Gastrocnemius medialis (tissue), 4 donors: ENCODE measurements around the gene SLC37A1. TPM values are rescaled to one million over a fixed set of nuclear protein-coding genes. Genes with fewer than 3 reads are reported as not detected.

Experiments
- ATAC-seq, 2 donors: fragments of 150-250 bp; one replicate each; pipeline ENCODE4 v1.9.1; 2016
- DNase-seq, 2 donors: peaks; one replicate each; pipeline ENCODE4 v3.0.0-alpha.2; 2019
- H3K27ac ChIP-seq, 4 donors: fragments of 200-600 bp; sonication (generic); 1 replicate in 1 of 4; 2 replicates in 3 of 4; pipeline ENCODE4 v1.5.1; 2016 to 2018; ENCODE audit warnings: mild to moderate bottlenecking in 2 of 4, moderate library complexity in 1 of 4
- H3K27me3 ChIP-seq, 3 donors: fragments of 200-600 bp; sonication (generic) in 2 of 3; 1 replicate in 1 of 3; 2 replicates in 2 of 3; pipeline versions ENCODE4 v1.5.1 to v1.6.0; 2016 to 2019; ENCODE audit warnings: mild to moderate bottlenecking in 1 of 3, moderate library complexity in 1 of 3
- H3K36me3 ChIP-seq, 2 donors: fragments of 200-600 bp; sonication (generic) in 1 of 2; one replicate each; pipeline ENCODE4 v1.5.1; 2017 to 2018
- H3K4me1 ChIP-seq, 2 donors: fragments of 200-600 bp; sonication (generic) in 1 of 2; one replicate each; pipeline ENCODE4 v1.5.1; 2016 to 2017; ENCODE audit warnings: mild to moderate bottlenecking in 2 of 2
- H3K4me3 ChIP-seq, 4 donors: fragments of 200-600 bp; sonication (generic) in 3 of 4; 1 replicate in 1 of 4; 2 replicates in 3 of 4; pipeline ENCODE4 v1.5.1; 2016 to 2019; ENCODE audit warnings: mild to moderate bottlenecking in 2 of 4
- H3K9me3 ChIP-seq, 3 donors: fragments of 200-600 bp; sonication (generic) in 2 of 3; 1 replicate in 1 of 3; 2 replicates in 2 of 3; pipeline ENCODE4 v1.5.1; 2016 to 2019
- CTCF ChIP-seq, 5 experiments: fragments of 450-650 bp in 3 of 5; fragments of 200-600 bp in 2 of 5; sonication (generic) in 2 of 5; IDR thresholded peaks in 4 of 5; conservative IDR thresholded peaks in 1 of 5; 1 replicate in 4 of 5; 2 replicates in 1 of 5; pipeline ENCODE4 v1.5.1; 2016 to 2019; ENCODE audit warnings: antibody characterized with exemption in 5 of 5, mild to moderate bottlenecking in 3 of 5, moderate library complexity in 3 of 5
- POLR2A ChIP-seq, 2 donors: fragments of 450-650 bp; IDR thresholded peaks; one replicate each; pipeline ENCODE4 v1.6.1; 2017; ENCODE audit warnings: antibody characterized with exemption in 2 of 2, mild to moderate bottlenecking in 2 of 2, moderate library complexity in 2 of 2
- in situ Hi-C, 4 donors: fragments of 200-750 bp; cut with MboI; loops; one replicate each; pipeline versions ENCODE4 v1.15.0 to v1.8.0; 2017; ENCODE audit warnings: low sequenced_read_pairs in 4 of 4
- intact Hi-C: fragments of 100-400 bp; cut with DNase I; formaldehyde crosslinking; loops from one replicate; pipeline ENCODE4 v1.15.1; 2023; ENCODE audit warnings: low total_unique reads
- total RNA-seq, 4 donors: library from RNA; depleted of rRNA; stranded (reverse); fragments of >200 nt; gene quantifications; one replicate each; pipeline versions ENCODE4 v1.1.0 to v1.2.3, GENCODE V29; 2016

SLC37A1 gene
- total RNA-seq, 4 donors from 2014 or later: 8.3 to 16.1 (median 12.4) TPM

DNA sequence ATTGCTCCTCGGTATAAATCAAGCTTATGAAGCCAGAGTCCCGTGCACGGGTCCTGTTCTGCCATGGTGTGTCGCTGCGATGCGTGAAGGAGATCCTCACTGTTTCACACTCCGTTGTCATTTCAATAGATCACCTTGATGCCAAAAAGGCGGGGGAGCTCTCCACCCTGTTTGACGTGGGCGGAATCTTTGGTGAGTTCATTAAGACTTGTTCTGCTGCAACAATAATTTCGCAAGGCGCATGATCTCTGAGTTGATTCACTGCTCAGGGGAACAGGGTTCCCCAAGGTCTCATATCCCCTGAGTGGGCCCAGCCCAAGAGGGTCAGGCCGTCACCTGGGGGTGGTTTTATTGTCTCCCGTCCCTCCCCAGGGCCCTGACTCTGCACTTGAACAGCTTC, 50.0 kb downstream of the SLC37A1 start:
- DNase-seq: no peak
- Histone ChIP-seq H3K4me1 (no peaks in the 10 kb centered on the region), H3K9me3 (no peaks in the 10 kb centered on the region), H3K4me3 (no peak overlapping the region), H3K36me3 (peaks cover 0 to 54% of the 10 kb centered on the region in 2 donors), H3K27ac (no peak overlapping the region), H3K27me3 (no peaks in the 10 kb centered on the region)
- TF ChIP-seq POLR2A (IDR thresholded peaks at IDR 0.05) (no peak), CTCF (IDR thresholded peaks at IDR 0.05 in 4 of 5, conservative IDR thresholded peaks at IDR 0.05 in 1 of 5) (no peak)
- intact Hi-C loops (no loop called here), in situ Hi-C loops (loop anchor here in 2 of 4 donors (25.0 kb wide), 1 partner anchor 101 kb away; no protein-coding TSS in a partner anchor)
- no peak for ATAC-seq

GRCh38 chr21:42564561-42564971, 50.9 kb downstream of the SLC37A1 start:
- no peak for ATAC-seq
- Histone ChIP-seq H3K9me3 (no peaks in the 10 kb centered on the region), H3K27ac (no peak overlapping the region), H3K36me3 (peaks cover 0 to 57% of the 10 kb centered on the region in 2 donors), H3K27me3 (no peaks in the 10 kb centered on the region), H3K4me1 (no peaks in the 10 kb centered on the region), H3K4me3 (no peak overlapping the region)
- no peak for DNase-seq
- TF ChIP-seq POLR2A (IDR thresholded peaks at IDR 0.05): no peak
- TF ChIP-seq CTCF (IDR thresholded peaks at IDR 0.05 in 4 of 5, conservative IDR thresholded peaks at IDR 0.05 in 1 of 5): no peak
- in situ Hi-C loops (loop anchor here in 2 of 4 donors (25.0 kb wide), 1 partner anchor 102 kb away; no protein-coding TSS in a partner anchor), intact Hi-C loops (no loop called here)

GRCh38 chr21:42565206-42565810, 51.7 kb downstream of the SLC37A1 start:
- TF ChIP-seq CTCF (IDR thresholded peaks at IDR 0.05 in 4 of 5, conservative IDR thresholded peaks at IDR 0.05 in 1 of 5) (no peak), POLR2A (IDR thresholded peaks at IDR 0.05) (no peak)
- H3K27ac ChIP-seq: no peak overlapping the region
- no peak for DNase-seq
- no peaks in the 10 kb centered on the region for H3K9me3 ChIP-seq
- no peaks in the 10 kb centered on the region for H3K4me1 ChIP-seq
- intact Hi-C loops: no loop called here
- H3K27me3 ChIP-seq: no peaks in the 10 kb centered on the region
- no peak overlapping the region for H3K4me3 ChIP-seq
- H3K36me3 ChIP-seq: peaks cover 0 to 61% of the 10 kb centered on the region in 2 donors
- no peak for ATAC-seq
- in situ Hi-C loops: loop anchor here in 2 of 4 donors (25.0 kb wide), 1 partner anchor 103 kb away; no protein-coding TSS in a partner anchor

DNA sequence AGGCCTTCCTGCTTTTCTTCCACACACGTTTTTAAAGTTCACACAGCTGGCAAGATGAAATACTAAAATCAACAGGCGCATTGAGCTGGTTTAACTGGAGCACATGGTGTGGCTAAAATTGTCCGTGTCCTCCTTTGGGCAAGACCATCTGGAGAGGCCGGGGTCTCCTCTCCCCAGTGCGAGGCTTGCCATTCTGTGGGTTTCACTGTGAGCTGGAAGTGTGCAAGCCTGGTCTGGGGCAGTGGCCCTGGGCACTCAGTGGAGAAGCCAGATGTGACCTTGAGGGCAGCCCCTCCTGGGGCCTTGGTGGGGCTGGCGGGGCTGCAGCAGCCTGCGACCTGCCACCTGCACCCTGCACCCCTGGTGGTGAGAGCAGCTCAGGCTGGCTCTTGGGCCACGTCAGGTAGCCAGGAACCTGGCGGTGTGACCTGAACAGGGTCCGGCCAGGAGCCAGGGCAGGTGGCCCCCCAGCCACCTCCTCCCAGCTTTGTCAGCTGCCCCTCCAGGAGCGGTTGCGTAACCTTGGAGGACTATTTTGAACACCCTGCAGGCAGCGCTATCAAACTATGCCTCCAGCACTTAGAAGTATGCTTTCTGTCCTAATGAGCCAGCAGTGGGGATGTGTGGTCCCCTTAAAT, 52.4 kb downstream of the SLC37A1 start:
- no peak for TF ChIP-seq POLR2A (IDR thresholded peaks at IDR 0.05)
- no peak for TF ChIP-seq CTCF (IDR thresholded peaks at IDR 0.05 in 4 of 5, conservative IDR thresholded peaks at IDR 0.05 in 1 of 5)
- in situ Hi-C loops: loop anchor here in 2 of 4 donors (25.0 kb wide), 1 partner anchor 104 kb away; no protein-coding TSS in a partner anchor

More for the DNA sequence above, 52.4 kb downstream of the SLC37A1 start:
- no peak for ATAC-seq
- H3K4me3 ChIP-seq: no peak overlapping the region
- no peak overlapping the region for H3K27ac ChIP-seq
- no peaks in the 10 kb centered on the region for H3K27me3 ChIP-seq
- DNase-seq: no peak
- H3K4me1 ChIP-seq: no peaks in the 10 kb centered on the region
- H3K36me3 ChIP-seq: peaks cover 0 to 65% of the 10 kb centered on the region in 2 donors
- H3K9me3 ChIP-seq: no peaks in the 10 kb centered on the region
- intact Hi-C loops: no loop called here
